OCI-M2 (cell line): ENCODE data around the gene KIR2DL4.
"Not testable (repeated sequence)": the region's sequence is repeated elsewhere in the genome, so short reads cannot be mapped to it uniquely, and the experiment has no call there.

Experiments used
- DNase-seq: peaks from one replicate; lab custom pipeline; 2025; ENCODE audit not compliant: unreplicated experiment; lab: John Stamatoyannopoulos, UW

The KIR2DL4 gene

GRCh38 chr19:54804101-54804500 lies 691 bp downstream of the KIR2DL4 start:
- DNase-seq = no peak

- no peak for DNase-seq
These were observed 1.2 kb downstream of the KIR2DL4 start for GRCh38 chr19:54804571-54804970.

GRCh38 chr19:54805665-54806515 lies 2.5 kb downstream of the KIR2DL4 start:
- DNase-seq = no peak

GRCh38 chr19:54806516-54806838 lies 3.1 kb downstream of the KIR2DL4 start:
- DNase-seq = no peak

GRCh38 chr19:54814571-54814970 lies 11.2 kb downstream of the KIR2DL4 start:
- DNase-seq = not testable (repeated sequence)

GRCh38 chr19:54816251-54816650 lies 12.8 kb downstream of the KIR2DL4 start, which contains the start of gene KIR3DL1:
Gene KIR3DL1, plus strand, starts transcription at chr19:54816468.
- DNase-seq = not testable (repeated sequence)

DNA sequence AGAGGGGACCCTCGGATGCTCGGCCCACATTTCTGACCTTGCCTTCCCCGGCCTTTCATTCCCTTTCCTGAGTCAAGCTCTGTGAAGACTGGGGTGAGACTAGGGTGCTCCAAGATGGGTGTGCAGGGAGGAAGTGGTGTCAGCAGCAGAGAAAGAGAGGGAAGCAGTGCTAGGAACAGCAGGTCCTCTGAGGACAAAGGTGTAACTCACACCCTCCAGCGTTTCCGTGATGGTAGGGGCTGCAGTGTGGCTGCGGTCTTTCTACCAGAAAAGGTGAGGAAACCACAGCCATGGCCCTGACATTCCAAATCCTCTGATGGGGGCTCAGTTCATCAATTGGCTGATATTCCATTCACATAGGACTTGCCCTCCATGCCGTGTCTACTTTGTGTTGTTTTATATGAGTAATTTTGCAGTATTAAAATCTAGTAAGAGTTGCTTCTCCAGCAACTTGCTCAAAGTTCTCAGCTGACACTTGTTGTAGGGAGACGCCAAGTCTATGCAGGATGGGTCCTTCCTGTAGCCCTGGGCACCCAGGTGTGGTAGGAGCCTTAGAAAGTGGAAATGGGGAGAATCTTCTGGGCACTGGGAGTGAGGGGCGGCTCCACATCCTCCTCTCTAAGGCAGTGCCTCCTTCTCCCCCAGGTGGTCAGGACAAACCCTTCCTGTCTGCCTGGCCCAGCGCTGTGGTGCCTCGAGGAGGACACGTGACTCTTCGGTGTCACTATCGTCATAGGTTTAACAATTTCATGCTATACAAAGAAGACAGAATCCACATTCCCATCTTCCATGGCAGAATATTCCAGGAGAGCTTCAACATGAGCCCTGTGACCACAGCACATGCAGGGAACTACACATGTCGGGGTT lies 14.5 kb downstream of the KIR2DL4 start:
- DNase-seq = no peak

DNA sequence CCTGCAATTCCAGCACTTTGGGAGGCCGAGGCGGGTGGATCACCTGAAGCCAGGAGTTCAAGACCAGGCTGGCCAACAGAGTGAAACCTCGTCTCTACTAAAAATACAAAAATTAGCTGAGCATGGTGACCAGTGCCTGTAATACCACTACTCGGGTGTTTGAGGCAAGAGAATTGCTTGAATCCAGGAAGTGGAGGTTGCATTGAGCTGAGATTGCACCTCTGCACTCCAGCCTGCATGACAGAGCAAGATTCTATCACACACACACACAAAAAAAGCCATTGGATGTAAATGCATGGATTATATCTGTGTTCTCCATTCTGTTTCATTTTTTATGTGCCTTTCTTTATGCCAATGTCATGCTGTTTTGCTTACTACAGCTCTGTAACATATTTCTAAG lies 21.0 kb downstream of the KIR2DL4 start:
- not testable (repeated sequence) for DNase-seq

- DNase-seq = not testable (repeated sequence)
These were observed 21.9 kb downstream of the KIR2DL4 start for GRCh38 chr19:54825326-54825725.

DNA sequence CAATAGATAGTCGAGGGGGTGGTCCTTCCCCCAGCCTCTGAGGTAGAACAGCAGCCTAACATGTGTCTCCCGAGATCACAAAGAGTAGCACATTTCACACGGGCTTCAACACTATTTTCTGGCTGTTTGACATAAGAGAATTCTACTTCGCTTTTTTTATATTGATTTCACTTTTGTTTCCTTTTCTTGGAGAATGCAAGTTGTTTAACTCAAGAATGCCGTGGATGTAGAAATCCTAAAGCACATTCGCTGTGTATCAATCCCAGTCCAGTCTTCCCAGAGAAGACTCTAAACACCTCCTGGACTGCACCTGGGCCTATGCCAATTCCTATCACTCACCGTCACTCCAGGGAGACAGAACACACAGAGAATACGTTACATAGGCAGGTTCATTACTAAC lies 24.7 kb downstream of the KIR2DL4 start:
- DNase-seq = not testable (repeated sequence)

DNA sequence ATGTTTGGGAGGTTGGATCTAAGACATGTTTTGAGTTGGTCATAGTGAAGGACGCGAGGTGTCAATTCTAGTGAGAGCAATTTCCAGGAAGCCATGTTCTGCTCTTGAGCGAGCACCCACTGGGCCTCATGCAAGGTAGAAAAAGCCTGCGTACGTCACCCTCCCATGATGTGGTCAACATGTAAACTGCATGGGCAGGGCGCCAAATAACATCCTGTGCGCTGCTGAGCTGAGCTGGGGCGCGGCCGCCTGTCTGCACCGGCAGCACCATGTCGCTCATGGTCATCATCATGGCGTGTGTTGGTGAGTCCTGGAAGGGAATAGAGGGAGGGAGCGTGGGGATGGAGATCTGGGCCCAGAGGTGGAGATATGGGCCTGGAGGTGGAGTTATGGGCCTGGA lies 29.1 kb downstream of the KIR2DL4 start, which contains the start of gene KIR2DS4:
Gene KIR2DS4, plus strand, starts transcription at position 181 of the 400 bp plus-strand sequence.
- not testable (repeated sequence) for DNase-seq

GRCh38 chr19:54835126-54835525 lies 31.7 kb downstream of the KIR2DL4 start:
- not testable (repeated sequence) for DNase-seq

DNA sequence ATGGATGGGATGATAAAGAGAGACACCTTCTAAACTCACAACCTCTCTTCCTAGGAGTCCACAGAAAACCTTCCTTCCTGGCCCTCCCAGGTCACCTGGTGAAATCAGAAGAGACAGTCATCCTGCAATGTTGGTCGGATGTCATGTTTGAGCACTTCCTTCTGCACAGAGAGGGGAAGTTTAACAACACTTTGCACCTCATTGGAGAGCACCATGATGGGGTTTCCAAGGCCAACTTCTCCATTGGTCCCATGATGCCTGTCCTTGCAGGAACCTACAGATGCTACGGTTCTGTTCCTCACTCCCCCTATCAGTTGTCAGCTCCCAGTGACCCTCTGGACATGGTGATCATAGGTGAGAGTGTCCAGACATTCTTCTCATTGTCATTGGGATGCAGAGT lies 34.1 kb downstream of the KIR2DL4 start:
- DNase-seq = not testable (repeated sequence)

GRCh38 chr19:54843171-54843570 lies 39.8 kb downstream of the KIR2DL4 start:
- DNase-seq = not testable (repeated sequence)

GRCh38 chr19:54850061-54850640 lies 46.7 kb downstream of the KIR2DL4 start, which contains the start of gene KIR3DL2:
Gene KIR3DL2, plus strand, starts transcription at chr19:54850443. Its CDS starts 33 bp downstream, at chr19:54850476.
- not testable (repeated sequence) for DNase-seq

DNA sequence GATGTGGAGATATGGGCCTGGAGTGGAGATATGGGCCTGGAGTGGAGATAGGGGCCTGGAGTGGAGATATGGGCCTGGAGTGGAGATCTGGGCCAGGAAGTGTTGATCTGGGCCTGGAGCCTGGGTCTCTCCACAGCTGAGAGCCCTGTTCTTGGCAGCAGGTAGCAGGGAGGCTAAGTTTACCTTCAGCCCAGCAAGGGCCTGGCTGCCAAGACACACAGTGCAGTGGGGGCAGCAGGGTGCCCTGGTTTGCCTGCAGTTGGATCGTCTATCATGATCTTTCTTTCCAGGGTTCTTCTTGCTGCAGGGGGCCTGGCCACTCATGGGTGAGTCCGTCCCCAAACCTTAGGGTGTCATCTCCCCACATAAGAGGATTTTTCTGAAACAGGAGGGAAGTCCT lies 47.5 kb downstream of the KIR2DL4 start:
- DNase-seq = no peak

- DNase-seq = no peak
These were observed 47.9 kb downstream of the KIR2DL4 start for GRCh38 chr19:54851353-54851752.

- not testable (repeated sequence) for DNase-seq
These were observed 51.8 kb downstream of the KIR2DL4 start for GRCh38 chr19:54855241-54855640.

DNA sequence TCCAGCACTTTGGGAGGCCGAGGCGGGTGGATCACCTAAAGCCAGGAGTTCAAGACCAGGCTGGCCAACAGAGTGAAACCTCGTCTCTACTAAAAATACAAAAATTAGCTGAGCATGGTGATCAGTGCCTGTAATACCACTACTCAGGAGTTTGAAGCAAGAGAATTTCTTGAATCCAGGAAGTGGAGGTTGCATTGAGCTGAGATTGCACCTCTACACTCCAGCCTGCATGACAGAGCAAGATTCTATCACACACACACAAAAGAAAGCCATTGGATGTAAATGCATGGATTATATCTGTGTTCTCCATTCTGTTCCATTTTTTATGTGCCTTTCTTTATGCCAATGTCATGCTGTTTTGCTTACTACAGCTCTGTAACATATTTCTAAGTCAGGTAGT lies 55.1 kb downstream of the KIR2DL4 start:
- not testable (repeated sequence) for DNase-seq

- not testable (repeated sequence) for DNase-seq
These were observed 56.0 kb downstream of the KIR2DL4 start for GRCh38 chr19:54859421-54859820.

- DNase-seq = not testable (repeated sequence)
These were observed 60.0 kb downstream of the KIR2DL4 start for GRCh38 chr19:54863459-54863858.
